H9 (cell line): Measurements from ENCODE around the gene COX8A. TPM values are rescaled to one million over a fixed set of nuclear protein-coding genes. Genes with fewer than 3 reads are reported as not detected.
A peak's percentile ranks its signal among the peaks of the same experiment; 100 is the strongest.

Experiments used
- DNase-seq: peaks from one replicate; pipeline ENCODE4 v3.0.0-alpha.2; 2017
- H2AFZ ChIP-seq: one replicate; pipeline ENCODE4 v1.6.1; 2013; ENCODE audit warnings: mild to moderate bottlenecking, low read length, control low read depth, moderate library complexity
- H2AK5ac ChIP-seq: 2 replicates; pipeline ENCODE4 v1.6.1; 2013; ENCODE audit warnings: low read length, control low read depth, mixed read lengths; ENCODE audit not compliant: insufficient read length
- H2BK120ac ChIP-seq: one replicate; pipeline ENCODE4 v1.6.1; 2013; ENCODE audit warnings: low read depth, mild to moderate bottlenecking, low read length, control low read depth, inconsistent platforms; ENCODE audit not compliant: poor library complexity, severe bottlenecking
- H2BK12ac ChIP-seq: 2 replicates; pipeline ENCODE4 v1.6.1; 2013; ENCODE audit warnings: low read length, control low read depth, mixed read lengths, low read depth; ENCODE audit not compliant: insufficient read length
- H2BK15ac ChIP-seq: 2 replicates; pipeline ENCODE4 v1.6.1; 2013; ENCODE audit warnings: low read depth, low read length, control low read depth
- H2BK20ac ChIP-seq: one replicate; pipeline ENCODE4 v1.6.1; 2013; ENCODE audit warnings: low read depth, mild to moderate bottlenecking, low read length, control low read depth, inconsistent platforms; ENCODE audit not compliant: poor library complexity, severe bottlenecking
- H2BK5ac ChIP-seq: 2 replicates; pipeline ENCODE4 v1.6.1; 2013; ENCODE audit warnings: low read length, control low read depth, mixed read lengths; ENCODE audit not compliant: insufficient read length
- H3K14ac ChIP-seq: 2 replicates; pipeline ENCODE4 v1.6.1; 2013; ENCODE audit warnings: low read length, control low read depth; ENCODE audit not compliant: insufficient read depth
- H3K18ac ChIP-seq: 2 replicates; pipeline ENCODE4 v1.6.1; 2013; ENCODE audit warnings: low read depth, mild to moderate bottlenecking, mixed read lengths, low read length, control low read depth; ENCODE audit not compliant: insufficient read length
- H3K23ac ChIP-seq: 2 replicates; pipeline ENCODE4 v1.6.1; 2013; ENCODE audit warnings: low read length, control low read depth, mixed read lengths, low read depth; ENCODE audit not compliant: insufficient read length
- H3K23me2 ChIP-seq: 2 replicates; pipeline ENCODE4 v1.6.1; 2013; ENCODE audit warnings: low read depth, mild to moderate bottlenecking, mixed read lengths, low read length, control low read depth; ENCODE audit not compliant: insufficient read length, poor library complexity, severe bottlenecking
- H3K27ac ChIP-seq: 2 replicates; pipeline ENCODE4 v1.5.1; 2013; ENCODE audit warnings: low read length, control low read depth, mixed read lengths, low read depth; ENCODE audit not compliant: insufficient read length
- H3K27me3 ChIP-seq: 2 replicates; pipeline ENCODE4 v1.6.1; 2013; ENCODE audit warnings: low read length, control low read depth, inconsistent platforms; ENCODE audit not compliant: insufficient read depth
- H3K4ac ChIP-seq: 2 replicates; pipeline ENCODE4 v1.6.1; 2013; ENCODE audit warnings: low read depth, mild to moderate bottlenecking, control low read depth, inconsistent platforms, low read length, moderate library complexity
- H3K4me1 ChIP-seq: 2 replicates; pipeline ENCODE4 v1.6.1; 2013; ENCODE audit warnings: low read length, control low read depth, inconsistent platforms; ENCODE audit not compliant: insufficient read depth
- H3K4me2 ChIP-seq: 2 replicates; pipeline ENCODE4 v1.6.1; 2013; ENCODE audit warnings: low read length, control low read depth, mixed read lengths; ENCODE audit not compliant: insufficient read length, insufficient read depth
- H3K56ac ChIP-seq: 2 replicates; pipeline ENCODE4 v1.6.1; 2013; ENCODE audit warnings: low read depth, mild to moderate bottlenecking, mixed read lengths, low read length, control low read depth; ENCODE audit not compliant: insufficient read length
- H3K79me1 ChIP-seq: 2 replicates; pipeline ENCODE4 v1.6.1; 2013; ENCODE audit warnings: low read depth, mild to moderate bottlenecking, moderate library complexity, low read length, control low read depth, inconsistent platforms; ENCODE audit not compliant: insufficient read depth, poor library complexity, severe bottlenecking
- H3K79me2 ChIP-seq: 2 replicates; pipeline ENCODE4 v1.6.1; 2013; ENCODE audit warnings: low read length, control low read depth, inconsistent platforms; ENCODE audit not compliant: insufficient read depth
- H3K9ac ChIP-seq: 2 replicates; pipeline ENCODE4 v1.6.1; 2013; ENCODE audit warnings: low read length, control low read depth, mixed read lengths; ENCODE audit not compliant: insufficient read length; ENCODE audit errors: extremely low read depth
- H3K9me3 ChIP-seq: one replicate; pipeline ENCODE4 v1.6.1; 2013; ENCODE audit warnings: low read depth, low read length, inconsistent platforms; ENCODE audit not compliant: control insufficient read depth
- H3T11ph ChIP-seq: one replicate; pipeline ENCODE4 v1.6.1; 2013; ENCODE audit warnings: mild to moderate bottlenecking, low read length, control low read depth, inconsistent platforms
- H4K20me1 ChIP-seq: one replicate; pipeline ENCODE4 v1.6.1; 2013; ENCODE audit not compliant: control insufficient read depth, insufficient read length, insufficient read depth
- H4K5ac ChIP-seq: 2 replicates; pipeline ENCODE4 v1.6.1; 2013; ENCODE audit warnings: low read depth, mild to moderate bottlenecking, mixed read lengths, low read length, control low read depth; ENCODE audit not compliant: insufficient read length
- H4K8ac ChIP-seq: replicated peaks from 2 replicates; pipeline ENCODE4 v1.6.1; 2013; ENCODE audit warnings: low read length, control low read depth, mixed read lengths, low read depth; ENCODE audit not compliant: insufficient read length
- H4K91ac ChIP-seq: 2 replicates; pipeline ENCODE4 v1.6.1; 2013; ENCODE audit warnings: low read depth, mild to moderate bottlenecking, moderate library complexity, mixed read lengths, low read length, control low read depth; ENCODE audit not compliant: insufficient read length
- H3K27ac Mint-ChIP-seq, 3 experiments: 2 replicates in 2 of 3; 3 replicates in 1 of 3; pipeline ENCODE4 v1.8.0; 2020 to 2021; ENCODE audit warnings: mixed read lengths in 3 of 3, mild to moderate bottlenecking in 1 of 3, moderate library complexity in 1 of 3
- H3K27me3 Mint-ChIP-seq: 2 replicates; pipeline ENCODE4 v1.8.0; 2021; ENCODE audit warnings: low read depth, mild to moderate bottlenecking, moderate library complexity, mixed read lengths
- H3K36me3 Mint-ChIP-seq, 3 experiments: 2 replicates in 2 of 3; 3 replicates in 1 of 3; pipeline ENCODE4 v1.8.0; 2020 to 2021; ENCODE audit warnings: low read depth in 3 of 3, mixed read lengths in 3 of 3; ENCODE audit not compliant: insufficient read depth in 1 of 3
- H3K4me1 Mint-ChIP-seq, 2 experiments: 2 replicates each; pipeline ENCODE4 v1.8.0; 2020; ENCODE audit warnings: mixed read lengths in 2 of 2
- H3K4me3 Mint-ChIP-seq, 2 experiments: 2 replicates in 1 of 2; 3 replicates in 1 of 2; pipeline ENCODE4 v1.8.0; 2020 to 2021; ENCODE audit warnings: mild to moderate bottlenecking in 2 of 2, mixed read lengths in 2 of 2, moderate library complexity in 1 of 2
- H3K9me3 Mint-ChIP-seq, 2 experiments: 2 replicates in 1 of 2; 3 replicates in 1 of 2; pipeline ENCODE4 v1.8.0; 2020; ENCODE audit warnings: mild to moderate bottlenecking in 2 of 2, mixed read lengths in 2 of 2, moderate library complexity in 1 of 2
- WGBS: extraction: QIAGEN DNeasy Blood & Tissue Kit; methylation state at CpG from one replicate; pipeline ENCODE4 v1.1.7; 2013; ENCODE audit warnings: missing lambda C conversion rate, low lambda C conversion rate, mixed read lengths; ENCODE audit not compliant: insufficient read length; ENCODE audit errors: extremely low coverage; 5-methylcytosine and 5-hydroxymethylcytosine counted together
- total RNA-seq: library from RNA; stranded (reverse); gene quantifications from 2 replicates; pipeline ENCODE4 v1.2.1, GENCODE V29; 2021
- TF ChIP-seq, protein P1 (sequence below): fragments of 200-600 bp; sonication (generic); conservative IDR thresholded peaks from 3 replicates; pipeline ENCODE4 v1.8.0; 2021; ENCODE audit warnings: antibody characterized with exemption, mild to moderate bottlenecking

COX8A gene
- total RNA-seq, 1 experiment from 2014 or later: 429 TPM

DNA sequence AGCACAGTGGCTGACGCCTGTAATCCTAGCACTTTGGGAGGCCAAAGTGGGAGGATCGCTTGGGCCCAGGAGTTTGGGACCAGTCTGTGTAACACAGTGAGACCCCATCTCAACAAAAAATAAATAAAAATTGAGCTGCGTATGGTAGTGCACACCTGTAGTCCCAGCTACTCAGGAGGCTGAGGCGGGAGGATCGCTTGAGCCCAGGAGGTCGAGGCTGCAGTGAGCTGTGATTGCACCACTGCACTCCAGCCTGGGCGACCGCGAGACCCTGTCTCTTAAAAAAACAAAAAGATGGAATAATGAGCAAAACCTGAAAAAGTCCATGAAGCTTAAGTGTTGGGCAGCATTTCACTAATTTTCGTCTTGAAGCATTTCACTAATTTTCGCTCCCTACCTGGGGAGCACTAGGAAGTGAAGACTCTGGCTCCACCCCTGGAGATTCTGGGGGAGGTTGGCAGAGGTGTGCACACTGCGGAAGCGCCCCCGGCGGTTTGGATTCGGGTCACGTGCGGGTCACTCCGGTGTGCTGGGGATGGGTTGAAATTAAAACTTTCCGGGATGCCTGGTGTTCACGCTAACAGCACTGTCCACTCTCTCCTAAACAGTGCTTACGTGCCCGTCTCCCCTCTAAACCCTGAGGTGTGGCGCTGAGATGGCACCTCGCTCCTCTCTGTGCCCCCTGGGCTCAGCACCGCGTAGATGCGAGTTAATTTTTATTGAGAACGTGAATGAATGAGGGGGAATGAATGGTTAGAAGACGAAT is 36.5 kb upstream of the COX8A start:
- no peak overlapping the region for H3K56ac ChIP-seq
- no peak overlapping the region for H3K18ac ChIP-seq
- Mint-ChIP-seq H3K27me3 (no peaks in the 10 kb centered on the region; the same call in 1 of the 2 replicates), H3K4me1 (peaks cover 14 to 19% of the 10 kb centered on the region in 2 experiments), H3K4me3 (peak overlapping the region; percentile 78 to 86), H3K9me3 (no peaks in the 10 kb centered on the region), H3K27ac (peak overlapping the region; percentile 70 to 97 (median 89); a peak in 6 of 7 replicates), H3K36me3 (peaks cover 0 to 9% (median 5%) of the 10 kb centered on the region in 3 experiments; a peak in 5 of 7 replicates)
- no peak overlapping the region for H3K23ac ChIP-seq
- H3K4me1 ChIP-seq: no peaks in the 10 kb centered on the region
- no CpG with 5 or more reads among the region's 30 CpGs for WGBS
- no peak overlapping the region for H2AK5ac ChIP-seq
- H2BK12ac ChIP-seq: no peak overlapping the region
- peak overlapping the region; percentile 97 for H3K4me2 ChIP-seq
- no peak overlapping the region for H3K4ac ChIP-seq
- H2BK15ac ChIP-seq: no peak overlapping the region
- peaks cover 9% of the 10 kb centered on the region for H3K79me1 ChIP-seq
- no peak overlapping the region for H2BK20ac ChIP-seq
- no peak overlapping the region for H2BK5ac ChIP-seq
- H4K8ac ChIP-seq: no peak overlapping the region
- no peaks in the 10 kb centered on the region for H3K27me3 ChIP-seq
- H4K20me1 ChIP-seq: no peaks in the 10 kb centered on the region
- H3K9me3 ChIP-seq: no peaks in the 10 kb centered on the region
- peaks cover 7% of the 10 kb centered on the region; the same call in 1 of the 2 replicates for H3K79me2 ChIP-seq
- DNase-seq: peak; percentile 55
- H3K9ac ChIP-seq: peak overlapping the region; percentile 57
- no peak overlapping the region for H4K91ac ChIP-seq
- H3T11ph ChIP-seq: no peak overlapping the region
- no peak overlapping the region for H2BK120ac ChIP-seq
- peak overlapping the region; percentile 36 for H3K27ac ChIP-seq
- TF ChIP-seq, protein P1, sequence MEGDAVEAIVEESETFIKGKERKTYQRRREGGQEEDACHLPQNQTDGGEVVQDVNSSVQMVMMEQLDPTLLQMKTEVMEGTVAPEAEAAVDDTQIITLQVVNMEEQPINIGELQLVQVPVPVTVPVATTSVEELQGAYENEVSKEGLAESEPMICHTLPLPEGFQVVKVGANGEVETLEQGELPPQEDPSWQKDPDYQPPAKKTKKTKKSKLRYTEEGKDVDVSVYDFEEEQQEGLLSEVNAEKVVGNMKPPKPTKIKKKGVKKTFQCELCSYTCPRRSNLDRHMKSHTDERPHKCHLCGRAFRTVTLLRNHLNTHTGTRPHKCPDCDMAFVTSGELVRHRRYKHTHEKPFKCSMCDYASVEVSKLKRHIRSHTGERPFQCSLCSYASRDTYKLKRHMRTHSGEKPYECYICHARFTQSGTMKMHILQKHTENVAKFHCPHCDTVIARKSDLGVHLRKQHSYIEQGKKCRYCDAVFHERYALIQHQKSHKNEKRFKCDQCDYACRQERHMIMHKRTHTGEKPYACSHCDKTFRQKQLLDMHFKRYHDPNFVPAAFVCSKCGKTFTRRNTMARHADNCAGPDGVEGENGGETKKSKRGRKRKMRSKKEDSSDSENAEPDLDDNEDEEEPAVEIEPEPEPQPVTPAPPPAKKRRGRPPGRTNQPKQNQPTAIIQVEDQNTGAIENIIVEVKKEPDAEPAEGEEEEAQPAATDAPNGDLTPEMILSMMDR: no peak; the same call in 2 of the 3 replicates
- no peak overlapping the region for H3K14ac ChIP-seq
- H3K23me2 ChIP-seq: peaks cover 11% of the 10 kb centered on the region
- H4K5ac ChIP-seq: no peak overlapping the region
- peak overlapping the region; percentile 24 for H2AFZ ChIP-seq
